Neuronal stem cell (in vitro differentiated cells): ENCODE results near the gene POLQ.

Experiments used
- DNase-seq: peaks from one replicate; pipeline ENCODE4 v3.0.0-alpha.2; 2013; ENCODE audit warnings: low spot score
- H2AFZ ChIP-seq: one replicate; pipeline ENCODE4 v1.6.1; 2013; ENCODE audit warnings: mild to moderate bottlenecking, low read length, inconsistent platforms
- H2AK5ac ChIP-seq: 2 replicates; pipeline ENCODE4 v1.6.1; 2013; ENCODE audit warnings: low read depth, mild to moderate bottlenecking, inconsistent platforms, low read length, moderate library complexity, mixed read lengths
- H2BK120ac ChIP-seq: 2 replicates; pipeline ENCODE4 v1.6.1; 2013; ENCODE audit warnings: low read depth, mild to moderate bottlenecking, inconsistent platforms, low read length, moderate library complexity, mixed read lengths
- H2BK12ac ChIP-seq: one replicate; pipeline ENCODE4 v1.6.1; 2013; ENCODE audit warnings: low read length, inconsistent platforms
- H2BK15ac ChIP-seq: 2 replicates; pipeline ENCODE4 v1.6.1; 2013; ENCODE audit warnings: mild to moderate bottlenecking, low read length, inconsistent platforms, mixed read lengths
- H2BK5ac ChIP-seq: one replicate; pipeline ENCODE4 v1.6.1; 2013; ENCODE audit warnings: inconsistent platforms, mild to moderate bottlenecking, low read length, moderate library complexity
- H3K14ac ChIP-seq: one replicate; pipeline ENCODE4 v1.6.1; 2013; ENCODE audit warnings: low read length, inconsistent platforms
- H3K18ac ChIP-seq: 2 replicates; pipeline ENCODE4 v1.6.1; 2013; ENCODE audit warnings: low read length, inconsistent platforms
- H3K23ac ChIP-seq: 2 replicates; pipeline ENCODE4 v1.6.1; 2013; ENCODE audit warnings: low read depth, mild to moderate bottlenecking, mixed read lengths, low read length, inconsistent platforms; ENCODE audit not compliant: poor library complexity
- H3K27ac ChIP-seq: replicated peaks from 3 replicates; pipeline ENCODE4 v1.5.1; 2013; ENCODE audit warnings: low read length, inconsistent platforms
- H3K27me3 ChIP-seq, 3 experiments: 2 replicates each; pipeline ENCODE4 v1.6.1; 2013; ENCODE audit warnings: low read length in 3 of 3, mild to moderate bottlenecking in 2 of 3, inconsistent platforms in 1 of 3, low read depth in 1 of 3, mixed read lengths in 1 of 3, moderate library complexity in 1 of 3; ENCODE audit not compliant: control insufficient read depth in 3 of 3, insufficient read depth in 3 of 3
- H3K36me3 ChIP-seq, 2 donors: replicated peaks in 1 of 2; 2 replicates each; pipeline ENCODE4 v1.6.1; 2013; ENCODE audit warnings: low read length in 2 of 2; ENCODE audit not compliant: control insufficient read depth in 2 of 2, insufficient read depth in 2 of 2
- H3K4ac ChIP-seq: 2 replicates; pipeline ENCODE4 v1.6.1; 2013; ENCODE audit warnings: inconsistent platforms, mild to moderate bottlenecking, low read length, moderate library complexity
- H3K4me1 ChIP-seq, 2 donors: 1 replicate in 1 of 2; 2 replicates in 1 of 2; pipeline ENCODE4 v1.6.1; 2013; ENCODE audit warnings: low read length in 2 of 2, low read depth in 1 of 2; ENCODE audit not compliant: control insufficient read depth in 2 of 2, insufficient read depth in 1 of 2
- H3K4me2 ChIP-seq: one replicate; pipeline ENCODE4 v1.6.1; 2013; ENCODE audit warnings: mild to moderate bottlenecking, low read length, inconsistent platforms; ENCODE audit not compliant: insufficient read depth, poor library complexity, severe bottlenecking
- H3K4me3 ChIP-seq, 2 donors: 2 replicates each; pipeline ENCODE4 v1.5.1; 2013; ENCODE audit warnings: low read length in 2 of 2, mild to moderate bottlenecking in 2 of 2, inconsistent platforms in 1 of 2, moderate library complexity in 1 of 2
- H3K79me1 ChIP-seq: one replicate; pipeline ENCODE4 v1.6.1; 2013; ENCODE audit warnings: low read depth, mild to moderate bottlenecking, inconsistent platforms, low read length, moderate library complexity
- H3K9ac ChIP-seq: one replicate; pipeline ENCODE4 v1.6.1; 2013; ENCODE audit warnings: mild to moderate bottlenecking, low read depth, low read length, inconsistent platforms; ENCODE audit not compliant: poor library complexity
- H3K9me3 ChIP-seq, 2 donors: replicated peaks in 1 of 2; 2 replicates each; pipeline versions ENCODE3 to v1.6.1; 2013; ENCODE audit warnings: low read length in 2 of 2, mild to moderate bottlenecking in 2 of 2, inconsistent platforms in 1 of 2, low read depth in 1 of 2, mixed read lengths in 1 of 2, moderate library complexity in 1 of 2; ENCODE audit not compliant: control insufficient read depth in 2 of 2, insufficient read depth in 1 of 2
- H4K8ac ChIP-seq: one replicate; pipeline ENCODE4 v1.6.1; 2013; ENCODE audit warnings: low read depth, mild to moderate bottlenecking, inconsistent platforms, low read length, moderate library complexity
- H4K91ac ChIP-seq: one replicate; pipeline ENCODE4 v1.6.1; 2013; ENCODE audit warnings: low read length, low read depth, mild to moderate bottlenecking, inconsistent platforms; ENCODE audit not compliant: poor library complexity
- WGBS, 2 donors: extraction: QIAGEN DNeasy Blood & Tissue Kit; methylation state at CpG; one replicate each; pipeline ENCODE4 v1.1.7; 2013; ENCODE audit warnings: missing lambda C conversion rate in 2 of 2, mixed read lengths in 1 of 2; ENCODE audit not compliant: insufficient read length in 2 of 2, insufficient replicate concordance in 1 of 2; ENCODE audit errors: extremely low coverage in 2 of 2; 5-methylcytosine and 5-hydroxymethylcytosine counted together

POLQ gene

DNA sequence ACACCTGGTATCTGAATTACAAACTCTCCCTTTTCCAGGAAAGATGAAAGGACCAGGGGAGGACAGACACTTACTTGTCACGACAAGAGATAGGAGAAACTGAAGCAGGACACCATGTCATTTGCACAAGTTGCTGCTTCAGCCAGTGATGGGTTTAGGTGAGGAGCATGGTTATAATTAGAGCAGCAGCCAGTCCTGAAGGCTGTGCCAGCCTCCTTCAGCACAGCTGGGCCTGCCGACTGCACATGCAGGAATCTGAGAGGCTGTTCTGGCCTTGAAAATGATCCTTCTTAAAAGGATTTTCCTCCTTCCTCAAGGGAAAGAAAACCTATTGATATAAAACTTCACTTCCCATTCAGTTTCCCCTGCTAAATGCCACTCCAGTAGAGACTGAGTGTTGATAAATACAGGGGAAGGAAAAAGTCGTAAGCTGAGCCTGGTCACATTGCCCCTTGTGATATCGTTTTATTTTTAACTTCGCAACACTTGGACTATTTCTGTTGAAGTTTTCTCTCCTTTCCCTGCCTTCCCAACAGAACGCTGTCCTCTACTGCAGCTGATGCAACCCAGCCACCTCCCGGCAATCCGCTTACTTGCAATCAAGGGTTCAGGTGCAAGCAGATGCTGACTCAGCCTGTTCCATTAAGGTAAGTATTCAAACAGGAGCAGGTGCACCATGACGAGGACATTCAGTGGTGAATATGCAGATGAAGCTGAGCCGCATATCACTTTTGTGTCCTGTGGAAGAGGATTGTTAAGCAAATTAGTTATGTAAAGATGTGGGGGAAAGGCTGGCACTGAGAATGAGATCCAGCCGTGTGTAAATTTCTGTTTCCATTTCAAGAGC lies 47.3 kb upstream of the POLQ start, which contains the start of gene FBXO40:
Gene FBXO40, plus strand, starts transcription at position 524 of the 847 bp plus-strand sequence. CDS start 27,197 bp downstream, outside the sequence.
- no peak for DNase-seq
- no peak within 1 kb of the TSS for H3K23ac ChIP-seq
- no peaks in the 10 kb centered on the region for H3K79me1 ChIP-seq
- peaks cover 0 to 35% (median 0%) of the 10 kb centered on the region in 3 experiments for H3K27me3 ChIP-seq
- H3K27ac ChIP-seq = no peak within 1 kb of the TSS
- H3K9me3 ChIP-seq = no peaks in the 10 kb centered on the region
- no peak within 1 kb of the TSS for H2BK120ac ChIP-seq
- no peak within 1 kb of the TSS for H4K91ac ChIP-seq
- H2AFZ ChIP-seq = peak within 1 kb of the TSS; percentile 26
- H3K4ac ChIP-seq = no peak within 1 kb of the TSS
- H3K4me1 ChIP-seq = no peaks in the 10 kb centered on the region
- H3K4me2 ChIP-seq = no peak within 1 kb of the TSS
- no peak within 1 kb of the TSS for H2BK5ac ChIP-seq
- no peaks in the 10 kb centered on the region for H3K36me3 ChIP-seq
- H4K8ac ChIP-seq = no peak within 1 kb of the TSS
- no CpG with 5 or more reads among the region's 11 CpGs for WGBS, 2 donors
- H2AK5ac ChIP-seq = no peak within 1 kb of the TSS
- no peak within 1 kb of the TSS for H2BK15ac ChIP-seq
- H3K9ac ChIP-seq = no peak within 1 kb of the TSS
- no peak within 1 kb of the TSS for H2BK12ac ChIP-seq
- no peak within 1 kb of the TSS for H3K14ac ChIP-seq
- no peak within 1 kb of the TSS for H3K4me3 ChIP-seq
- H3K18ac ChIP-seq = no peak within 1 kb of the TSS

DNA sequence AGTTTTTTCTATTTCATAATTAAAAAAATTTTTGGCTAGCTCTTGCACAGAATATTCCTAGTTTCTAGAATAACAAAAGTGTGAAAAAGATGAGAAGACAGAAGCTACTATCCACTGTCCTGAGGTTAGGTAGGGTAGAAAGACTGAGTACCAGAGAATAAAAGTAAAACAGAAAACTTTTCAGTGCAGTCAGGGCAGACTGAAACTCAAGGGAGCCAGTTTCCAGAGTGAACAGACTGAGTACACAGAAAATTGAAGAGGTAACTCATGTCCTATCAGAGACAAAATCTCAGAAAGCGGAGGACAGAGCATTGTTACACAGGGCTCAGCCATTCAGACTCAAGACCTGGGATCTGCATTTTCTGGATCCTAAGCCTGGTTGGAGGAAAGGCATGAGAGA lies 38.6 kb upstream of the POLQ start:
- no peak overlapping the region for H4K91ac ChIP-seq
- H2BK5ac ChIP-seq = no peak overlapping the region
- no peak overlapping the region for H2AK5ac ChIP-seq
- no peak overlapping the region for H3K4ac ChIP-seq
- no peaks in the 10 kb centered on the region for H3K36me3 ChIP-seq
- no peaks in the 10 kb centered on the region for H3K4me1 ChIP-seq
- H3K14ac ChIP-seq = no peak overlapping the region
- H3K4me3 ChIP-seq = no peak overlapping the region
- H3K23ac ChIP-seq = no peak overlapping the region
- H2BK120ac ChIP-seq = no peak overlapping the region
- no peak overlapping the region for H3K18ac ChIP-seq
- no peak overlapping the region for H3K9ac ChIP-seq
- DNase-seq = no peak
- H2AFZ ChIP-seq = no peak overlapping the region
- no peak overlapping the region for H3K27ac ChIP-seq
- WGBS, 2 donors = no CpG with 5 or more reads among the region's 1 CpG
- H3K79me1 ChIP-seq = no peaks in the 10 kb centered on the region
- no peak overlapping the region for H2BK12ac ChIP-seq
- no peak overlapping the region for H3K4me2 ChIP-seq
- H3K9me3 ChIP-seq = no peaks in the 10 kb centered on the region
- no peak overlapping the region for H2BK15ac ChIP-seq
- no peaks in the 10 kb centered on the region for H3K27me3 ChIP-seq
- H4K8ac ChIP-seq = no peak overlapping the region

DNA sequence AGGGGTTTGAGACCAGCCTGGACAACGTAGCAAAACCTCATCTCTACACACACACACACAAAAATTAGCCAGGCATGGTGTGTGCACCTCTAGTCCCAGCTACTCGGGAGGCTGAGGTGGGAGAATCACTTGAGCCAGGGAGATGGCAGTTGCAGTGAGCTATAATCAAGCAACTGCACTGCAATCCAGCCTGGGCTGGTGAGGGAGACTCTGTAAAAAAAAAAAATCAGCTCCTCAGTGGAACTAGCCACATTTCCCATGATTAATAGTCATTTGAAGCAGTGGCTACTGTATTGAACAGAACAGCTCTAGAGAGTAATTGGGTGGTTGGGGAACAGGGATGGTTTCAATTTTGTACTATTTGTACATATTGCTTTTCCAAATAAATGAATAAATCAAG lies 35.9 kb upstream of the POLQ start:
- Histone ChIP-seq H3K4me1 (no peaks in the 10 kb centered on the region), H3K14ac (no peak overlapping the region), H3K36me3 (no peaks in the 10 kb centered on the region), H3K9ac (no peak overlapping the region), H3K23ac (no peak overlapping the region), H2AFZ (no peak overlapping the region), H3K4me3 (no peak overlapping the region), H3K9me3 (no peaks in the 10 kb centered on the region), H3K27me3 (no peaks in the 10 kb centered on the region), H3K4me2 (no peak overlapping the region), H2BK12ac (no peak overlapping the region), H2BK15ac (no peak overlapping the region), H3K27ac (no peak overlapping the region), H2BK120ac (no peak overlapping the region), H3K79me1 (no peaks in the 10 kb centered on the region), H2BK5ac (no peak overlapping the region), H3K18ac (no peak overlapping the region), H4K91ac (no peak overlapping the region), H2AK5ac (no peak overlapping the region), H3K4ac (no peak overlapping the region), H4K8ac (peak overlapping the region; percentile 65)
- no CpG with 5 or more reads among the region's 2 CpGs for WGBS, 2 donors
- no peak for DNase-seq

DNA sequence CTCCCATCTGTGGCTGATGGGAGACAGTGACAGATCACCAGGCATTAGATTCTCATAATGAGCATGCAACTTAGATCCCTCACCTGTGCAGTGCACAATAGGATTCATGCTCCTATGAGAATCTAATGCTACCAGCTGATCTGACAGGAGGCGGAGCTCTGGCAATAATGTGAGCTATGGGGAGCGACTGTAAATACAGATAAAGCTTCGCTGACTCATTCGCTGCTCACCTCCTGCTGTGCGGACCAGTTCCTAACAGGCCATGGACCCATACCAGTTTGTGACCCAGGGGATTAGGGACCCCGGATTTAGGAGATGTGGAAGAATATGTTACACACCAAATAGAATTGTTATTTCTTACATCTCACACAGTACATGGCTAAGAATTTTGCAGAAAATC lies 28.7 kb upstream of the POLQ start:
- H3K23ac ChIP-seq = no peak overlapping the region
- no peak overlapping the region for H4K91ac ChIP-seq
- H3K79me1 ChIP-seq = no peaks in the 10 kb centered on the region
- no peak overlapping the region for H3K18ac ChIP-seq
- no peak overlapping the region for H2BK15ac ChIP-seq
- H3K36me3 ChIP-seq = no peaks in the 10 kb centered on the region
- no peak overlapping the region for H2BK5ac ChIP-seq
- H2AFZ ChIP-seq = no peak overlapping the region
- H3K9ac ChIP-seq = no peak overlapping the region
- H3K9me3 ChIP-seq = no peaks in the 10 kb centered on the region
- no peak overlapping the region for H3K4ac ChIP-seq
- peaks cover 0 to 3% of the 10 kb centered on the region in 2 donors for H3K4me1 ChIP-seq
- no peak overlapping the region for H2BK120ac ChIP-seq
- no peak overlapping the region for H3K27ac ChIP-seq
- H2BK12ac ChIP-seq = no peak overlapping the region
- DNase-seq = no peak
- WGBS, 2 donors = no CpG with 5 or more reads among the region's 6 CpGs
- no peaks in the 10 kb centered on the region for H3K27me3 ChIP-seq
- no peak overlapping the region for H3K14ac ChIP-seq
- H3K4me2 ChIP-seq = no peak overlapping the region
- no peak overlapping the region for H2AK5ac ChIP-seq
- H4K8ac ChIP-seq = no peak overlapping the region
- no peak overlapping the region for H3K4me3 ChIP-seq
